CD1c-positive myeloid dendritic cell (primary cell): ENCODE results near the gene MTHFD1.

Experiments used
- DNase-seq: peaks from one replicate; pipeline ENCODE4 v3.0.0-alpha.2; 2016; ENCODE audit errors: extremely low spot score

Gene MTHFD1

GRCh38 chr14:64407329-64407728 is 19.2 kb downstream of the MTHFD1 start:
- DNase-seq: no peak

- no peak for DNase-seq
These were observed 21.2 kb downstream of the MTHFD1 start for GRCh38 chr14:64409126-64409920.

- peak; percentile 12 for DNase-seq
These were observed 22.1 kb downstream of the MTHFD1 start for GRCh38 chr14:64410084-64410774.

GRCh38 chr14:64411001-64411400 is 22.8 kb downstream of the MTHFD1 start:
- no peak for DNase-seq

GRCh38 chr14:64412237-64412636 is 24.1 kb downstream of the MTHFD1 start:
- DNase-seq: no peak

- DNase-seq: no peak
These were observed 28.3 kb downstream of the MTHFD1 start for GRCh38 chr14:64416348-64416932.

GRCh38 chr14:64417055-64417770 is 29.1 kb downstream of the MTHFD1 start:
- peak; percentile 84 for DNase-seq

GRCh38 chr14:64417771-64418125 is 29.6 kb downstream of the MTHFD1 start:
- DNase-seq: no peak

- no peak for DNase-seq
These were observed 30.9 kb downstream of the MTHFD1 start for GRCh38 chr14:64419003-64419402.

- DNase-seq: no peak
These were observed 33.0 kb downstream of the MTHFD1 start for GRCh38 chr14:64421166-64421565.

- DNase-seq: no peak
These were observed 33.9 kb downstream of the MTHFD1 start for GRCh38 chr14:64422005-64422404.

GRCh38 chr14:64422756-64423155 is 34.6 kb downstream of the MTHFD1 start:
- DNase-seq: no peak

GRCh38 chr14:64423987-64424386 is 35.8 kb downstream of the MTHFD1 start:
- no peak for DNase-seq

- DNase-seq: no peak
These were observed 46.4 kb downstream of the MTHFD1 start for GRCh38 chr14:64434528-64434927.

- DNase-seq: no peak
These were observed 50.2 kb downstream of the MTHFD1 start for GRCh38 chr14:64438181-64438841.

GRCh38 chr14:64439141-64439540 is 51.0 kb downstream of the MTHFD1 start:
- no peak for DNase-seq

- no peak for DNase-seq
These were observed 52.3 kb downstream of the MTHFD1 start for GRCh38 chr14:64440494-64440893.

GRCh38 chr14:64442300-64442988 is 54.3 kb downstream of the MTHFD1 start:
- no peak for DNase-seq

- no peak for DNase-seq
These were observed 56.0 kb downstream of the MTHFD1 start for GRCh38 chr14:64444140-64444539.

- peak; percentile 57 for DNase-seq
These were observed 57.1 kb downstream of the MTHFD1 start for GRCh38 chr14:64444984-64445845.
